Epithelial cell of proximal tubule (primary cell): Measurements from ENCODE around the gene SLC8A1. TPM values are rescaled to one million over a fixed set of nuclear protein-coding genes. Genes with fewer than 3 reads are reported as not detected.

Experiments used
- DNase-seq: peaks from one replicate; pipeline ENCODE4 v3.0.0-alpha.2; 2011; ENCODE audit warnings: low read depth
- H3K4me3 ChIP-seq: 2 replicates; pipeline ENCODE4 v1.5.1; 2011; ENCODE audit warnings: low read depth, mild to moderate bottlenecking, low read length
- CTCF ChIP-seq: conservative IDR thresholded peaks from 2 replicates; pipeline ENCODE4 v1.5.1; 2012; ENCODE audit warnings: low read depth, mild to moderate bottlenecking, low read length
- total RNA-seq: library from RNA; depleted of rRNA; stranded (reverse); fragments of >200 nt; gene quantifications from 2 replicates; pipeline ENCODE4 v1.2.3, GENCODE V29; 2015

The SLC8A1 gene
- total RNA-seq, 1 donor from 2014 or later: 4.8 TPM

- H3K4me3 ChIP-seq: no peak overlapping the region
- TF ChIP-seq CTCF: no peak
- no peak for DNase-seq
These were observed 35.4 kb downstream of the SLC8A1 start for GRCh38 chr2:40416486-40416885.

- no peak for TF ChIP-seq CTCF
- no peak for DNase-seq
- no peak overlapping the region for H3K4me3 ChIP-seq
These were observed 36.5 kb downstream of the SLC8A1 start for GRCh38 chr2:40415391-40415790.

GRCh38 chr2:40412456-40412855 lies 39.4 kb downstream of the SLC8A1 start:
- DNase-seq: no peak
- H3K4me3 ChIP-seq: no peak overlapping the region
- no peak for TF ChIP-seq CTCF

GRCh38 chr2:40410695-40411094 lies 41.2 kb downstream of the SLC8A1 start:
- no peak for DNase-seq
- no peak overlapping the region for H3K4me3 ChIP-seq
- no peak for TF ChIP-seq CTCF

- H3K4me3 ChIP-seq: no peak overlapping the region
- DNase-seq: no peak
- no peak for TF ChIP-seq CTCF
These were observed 42.2 kb downstream of the SLC8A1 start for GRCh38 chr2:40409734-40410133.

- no peak for DNase-seq
- H3K4me3 ChIP-seq: no peak overlapping the region
- TF ChIP-seq CTCF: no peak
These were observed 45.2 kb downstream of the SLC8A1 start for GRCh38 chr2:40406485-40407289.

- TF ChIP-seq CTCF: no peak
- peak; percentile 80 for DNase-seq
- H3K4me3 ChIP-seq: no peak overlapping the region
These were observed 46.4 kb downstream of the SLC8A1 start for GRCh38 chr2:40405465-40405864.
